ENCODE measurements around the gene PALLD. TPM values are rescaled to one million over a fixed set of nuclear protein-coding genes. Genes with fewer than 3 reads are reported as not detected.

The PALLD gene
- total RNA-seq, 1 experiment from 2014 or later = 166 TPM

DNA sequence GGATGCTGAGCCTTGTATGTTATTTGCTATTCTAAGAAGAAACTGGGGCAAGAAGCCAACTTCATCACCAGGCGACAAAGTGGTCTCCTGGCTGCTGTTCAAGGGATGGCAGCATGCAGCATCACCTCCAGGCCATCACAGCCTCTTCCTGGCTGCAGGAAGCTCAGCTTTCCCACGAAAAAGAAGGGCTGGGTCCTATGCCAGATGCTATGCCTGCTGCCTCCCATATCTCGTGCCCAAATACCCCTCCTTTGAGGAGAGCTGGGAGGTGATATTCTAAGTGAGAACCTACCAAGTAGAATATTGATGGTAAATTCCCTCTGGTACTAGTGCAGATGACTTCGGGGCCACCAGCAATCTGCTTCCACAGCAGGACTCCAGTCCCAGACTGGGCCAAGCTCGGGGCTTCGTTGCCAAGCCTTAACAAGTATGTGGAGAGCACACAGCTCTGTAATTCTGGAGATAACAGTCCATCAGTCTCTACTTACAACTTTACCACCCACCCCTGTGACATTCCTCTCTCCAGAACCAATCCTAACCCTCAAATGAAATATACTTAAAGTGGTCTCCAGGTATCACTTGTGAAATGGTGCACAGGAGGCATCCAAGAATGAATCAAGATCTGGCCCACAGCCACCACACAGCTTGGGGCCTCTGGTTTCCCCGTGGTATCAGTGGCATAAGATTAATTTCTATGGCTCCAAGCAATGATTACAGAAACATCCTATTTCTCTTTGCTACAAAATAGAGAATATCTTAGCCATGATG is 149.3 kb downstream of the PALLD start:
- RAD21 ChIA-PET (ENCODE audit: low non-redundant PET in 1 of 2, low total read pairs in 2 of 2, uncharacterized antibody in 2 of 2, unreplicated experiment in 2 of 2) = no interaction called here
- CTCF ChIA-PET = no interaction called here

GRCh38 chr4:168647646-168648375 is 151.0 kb downstream of the PALLD start:
- Histone ChIP-seq H3K9me2 (ENCODE audit: insufficient read depth) (no peaks in the 10 kb centered on the region), H3K27ac (ENCODE audit: low read depth, low read length) (peak overlapping the region; percentile 94), H3K79me2 (ENCODE audit: insufficient read depth, low read length) (peaks cover 54% of the 10 kb centered on the region), H3K4me3 (replicated peaks in 1 of 2; ENCODE audit: low read depth in 1 of 2, low read length in 2 of 2) (no peak overlapping the region), H3K9ac (ENCODE audit: low read length) (peak overlapping the region; percentile 15), H3K4me1 (ENCODE audit: control insufficient read depth in 1 of 2, insufficient read depth in 2 of 2, low read length in 2 of 2) (peaks cover 78 to 90% of the 10 kb centered on the region in 2 experiments), H3K4me2 (ENCODE audit: low read length) (peak overlapping the region; percentile 34), H3K9me3 (ENCODE audit: control insufficient read depth in 1 of 2, insufficient read depth in 1 of 2, low read depth in 1 of 2, low read length in 2 of 2) (no peaks in the 10 kb centered on the region), H3K27me3 (ENCODE audit: insufficient read depth, low read length) (no peaks in the 10 kb centered on the region), H4K20me1 (ENCODE audit: insufficient read depth) (no peaks in the 10 kb centered on the region), H2AFZ (ENCODE audit: low read depth, low read length, poor library complexity, severe bottlenecking) (no peak overlapping the region), H3K36me3 (ENCODE audit: control insufficient read depth in 1 of 2, insufficient read depth in 2 of 2, low read length in 2 of 2) (no peaks in the 10 kb centered on the region)
- ATAC-seq (peak; percentile 39; the same call in 1 of the 2 replicates), DNase-seq (ENCODE audit: low read depth, low spot score) (no peak)
- POLR2A ChIA-PET = interaction anchor here (0.6 to 1.4 kb wide), 3 partner anchors 9 to 362 kb away, joined by 3 to 5 read pairs (median 4); partner anchors contain the start of gene CBR4
- intact Hi-C loops (cut with micrococcal nuclease) = no loop called here
- BruUV-seq (replicated peaks) = no TSS peak
- RAD21 ChIA-PET (ENCODE audit: low non-redundant PET in 1 of 2, low total read pairs in 2 of 2, uncharacterized antibody in 2 of 2, unreplicated experiment in 2 of 2) = no interaction called here
- TF ChIP-seq REST (IDR thresholded peaks at IDR 0.05; ENCODE audit: low read depth) (no peak), POLR2AphosphoS5 (IDR thresholded peaks at IDR 0.05; ENCODE audit: low read depth, low read length) (no peak), TCF7L2 (IDR thresholded peaks at IDR 0.05; ENCODE audit: borderline replicate concordance, extremely low read depth, insufficient read depth, insufficient read length) (no peak), FOSL1 (IDR thresholded peaks at IDR 0.05; ENCODE audit: low read depth) (no peak), EZH2phosphoT487 (IDR thresholded peaks at IDR 0.05; ENCODE audit: borderline replicate concordance) (no peak), POLR2A (IDR thresholded peaks at IDR 0.05; ENCODE audit: borderline replicate concordance, extremely low read depth, insufficient read depth, insufficient read length) (no peak), ZNF274 (IDR thresholded peaks at IDR 0.05; ENCODE audit: low read depth, low read length) (no peak)
- CTCF ChIA-PET = no interaction called here

More for the DNA sequence above, 149.3 kb downstream of the PALLD start:
- H2AFZ ChIP-seq (ENCODE audit: low read depth, low read length, poor library complexity, severe bottlenecking) = no peak overlapping the region
- H3K9me2 ChIP-seq (ENCODE audit: insufficient read depth) = no peaks in the 10 kb centered on the region
- no peaks in the 10 kb centered on the region for H3K36me3 ChIP-seq (ENCODE audit: control insufficient read depth in 1 of 2, insufficient read depth in 2 of 2, low read length in 2 of 2)
- peak overlapping the region; percentile 94 for H3K27ac ChIP-seq (ENCODE audit: low read depth, low read length)
- peak overlapping the region; percentile 1; the same call in 1 of the 2 replicates for H3K9ac ChIP-seq (ENCODE audit: low read length)
- peaks cover 62% of the 10 kb centered on the region for H3K79me2 ChIP-seq (ENCODE audit: insufficient read depth, low read length)
- no peak overlapping the region for H3K4me3 ChIP-seq (replicated peaks in 1 of 2; ENCODE audit: low read depth in 1 of 2, low read length in 2 of 2)
- DNase-seq (ENCODE audit: low read depth, low spot score) (no peak), ATAC-seq (no peak)
- no TSS peak for BruUV-seq (replicated peaks)
- peak overlapping the region; percentile 31 for H3K4me2 ChIP-seq (ENCODE audit: low read length)
- H3K4me1 ChIP-seq (ENCODE audit: control insufficient read depth in 1 of 2, insufficient read depth in 2 of 2, low read length in 2 of 2) = peaks cover 82 to 92% of the 10 kb centered on the region in 2 experiments
- H3K9me3 ChIP-seq (ENCODE audit: control insufficient read depth in 1 of 2, insufficient read depth in 1 of 2, low read depth in 1 of 2, low read length in 2 of 2) = no peaks in the 10 kb centered on the region
- no peaks in the 10 kb centered on the region for H3K27me3 ChIP-seq (ENCODE audit: insufficient read depth, low read length)
- intact Hi-C loops (cut with micrococcal nuclease) = no loop called here
- POLR2A ChIA-PET = no interaction called here
- no peak for TF ChIP-seq EGR1 (IDR thresholded peaks at IDR 0.05; ENCODE audit: low read depth)
- TF ChIP-seq MAX (IDR thresholded peaks at IDR 0.05) = no peak
- no peaks in the 10 kb centered on the region for H4K20me1 ChIP-seq (ENCODE audit: insufficient read depth)
